NCI-H2227 (cell line): ENCODE measurements around the gene E2F1.
"Not testable (repeated sequence)": the region's sequence is repeated elsewhere in the genome, so short reads cannot be mapped to it uniquely, and the experiment has no call there.

Experiments used
- DNase-seq: peaks from one replicate; lab custom pipeline; 2025; ENCODE audit not compliant: unreplicated experiment; lab: John Stamatoyannopoulos, UW

E2F1 gene

GRCh38 chr20:33646191-33646590 is 40.0 kb downstream of the E2F1 start:
- no peak for DNase-seq

GRCh38 chr20:33645396-33645795 is 40.8 kb downstream of the E2F1 start:
- DNase-seq = no peak

GRCh38 chr20:33645072-33645358 is 41.2 kb downstream of the E2F1 start:
- DNase-seq = no peak

DNA sequence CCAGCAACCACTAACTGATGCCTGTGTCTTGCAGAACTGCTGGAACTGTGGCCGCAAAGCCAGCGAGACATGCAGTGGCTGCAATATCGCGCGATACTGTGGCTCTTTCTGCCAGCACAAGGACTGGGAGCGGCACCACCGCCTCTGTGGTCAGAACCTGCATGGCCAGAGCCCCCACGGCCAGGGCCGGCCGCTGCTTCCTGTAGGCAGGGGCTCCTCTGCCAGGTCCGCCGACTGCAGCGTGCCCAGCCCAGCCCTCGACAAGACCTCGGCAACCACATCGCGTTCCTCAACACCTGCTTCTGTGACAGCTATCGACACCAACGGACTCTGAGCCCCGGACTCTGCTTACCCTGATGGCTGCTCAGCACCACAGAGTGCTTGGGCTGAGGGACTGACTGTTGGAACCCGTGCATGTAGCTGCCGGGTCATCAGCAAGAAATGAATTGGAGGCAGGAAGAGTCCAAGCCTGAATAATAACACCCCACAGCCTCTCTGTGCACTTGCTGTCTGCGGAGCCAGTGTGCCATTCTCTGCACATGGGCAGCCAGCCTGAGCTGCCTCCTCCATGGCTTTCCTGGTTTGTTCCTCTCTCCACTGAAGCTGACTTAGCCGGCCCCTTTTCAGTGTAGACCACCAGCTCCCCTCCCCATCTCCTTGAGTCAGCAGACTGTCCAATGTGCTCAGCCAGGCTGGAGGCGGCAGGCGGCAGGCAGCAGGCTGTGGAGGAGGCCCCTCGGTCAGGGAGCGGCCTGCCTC is 41.7 kb downstream of the E2F1 start:
- no peak for DNase-seq

- DNase-seq = no peak
Observed at GRCh38 chr20:33640287-33640686, 45.9 kb downstream of the E2F1 start.

DNA sequence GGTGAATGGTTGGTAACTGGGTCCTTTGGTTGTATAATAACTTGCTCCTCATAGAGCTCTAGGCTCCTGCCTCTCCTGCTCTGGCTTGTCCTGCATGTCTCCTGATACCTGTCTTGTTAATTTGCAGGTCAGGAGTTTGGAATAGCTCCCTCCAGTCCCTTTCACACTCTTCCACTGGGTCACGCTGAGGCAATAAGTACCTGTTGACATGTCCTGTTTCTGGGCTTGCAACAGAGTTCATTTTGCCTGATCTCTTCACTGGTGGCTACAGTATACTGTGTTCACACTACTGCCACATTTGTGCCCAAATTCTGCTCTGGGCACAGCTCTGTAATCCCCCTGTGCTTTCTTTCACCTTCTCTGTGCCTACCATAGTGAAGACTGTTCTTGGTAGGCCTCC is 49.4 kb downstream of the E2F1 start:
- DNase-seq = no peak

- peak; percentile 49 for DNase-seq
Observed at GRCh38 chr20:33635341-33635740, 50.8 kb downstream of the E2F1 start.

DNA sequence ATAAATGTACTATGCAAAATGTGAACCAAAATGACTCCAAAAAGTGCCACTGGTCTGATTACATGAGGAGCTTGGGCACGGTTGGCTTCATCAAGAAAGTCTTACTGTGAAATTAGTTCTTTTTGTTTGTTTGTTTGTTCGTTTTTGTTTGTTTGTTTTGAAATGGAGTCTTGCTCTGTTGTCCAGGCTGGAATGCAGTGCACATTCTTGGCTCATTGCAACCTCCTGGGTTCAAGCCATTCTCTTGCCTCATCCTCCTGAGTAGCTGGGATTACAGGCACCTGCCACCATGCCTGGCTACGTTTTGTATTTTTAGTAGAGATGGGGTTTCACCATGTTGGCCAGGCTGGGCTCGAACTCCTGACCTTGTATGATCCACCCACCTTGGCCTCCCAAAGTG is 54.3 kb downstream of the E2F1 start:
- DNase-seq = not testable (repeated sequence)

GRCh38 chr20:33630507-33630906 is 55.7 kb downstream of the E2F1 start:
- no peak for DNase-seq

GRCh38 chr20:33629979-33630378 is 56.2 kb downstream of the E2F1 start:
- no peak for DNase-seq

DNA sequence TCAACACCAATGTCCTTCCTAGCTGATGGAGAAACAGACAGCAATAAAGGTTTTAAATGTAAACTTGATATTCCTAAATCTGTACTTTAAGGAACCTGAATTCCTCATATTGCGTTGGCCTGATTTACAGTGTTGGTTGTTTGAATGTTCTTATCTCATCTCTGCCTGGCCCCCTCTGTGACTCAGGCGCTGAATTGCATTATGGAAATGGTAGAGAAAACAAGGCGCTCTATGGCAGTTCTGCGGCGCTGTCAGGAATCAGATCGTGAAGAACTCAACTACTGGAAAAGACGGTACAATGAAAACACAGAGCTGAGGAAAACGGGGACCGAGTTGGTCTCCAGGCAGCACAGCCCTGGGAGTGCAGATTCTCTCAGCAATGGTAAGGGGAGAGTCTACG is 56.7 kb downstream of the E2F1 start:
- no peak for DNase-seq

DNA sequence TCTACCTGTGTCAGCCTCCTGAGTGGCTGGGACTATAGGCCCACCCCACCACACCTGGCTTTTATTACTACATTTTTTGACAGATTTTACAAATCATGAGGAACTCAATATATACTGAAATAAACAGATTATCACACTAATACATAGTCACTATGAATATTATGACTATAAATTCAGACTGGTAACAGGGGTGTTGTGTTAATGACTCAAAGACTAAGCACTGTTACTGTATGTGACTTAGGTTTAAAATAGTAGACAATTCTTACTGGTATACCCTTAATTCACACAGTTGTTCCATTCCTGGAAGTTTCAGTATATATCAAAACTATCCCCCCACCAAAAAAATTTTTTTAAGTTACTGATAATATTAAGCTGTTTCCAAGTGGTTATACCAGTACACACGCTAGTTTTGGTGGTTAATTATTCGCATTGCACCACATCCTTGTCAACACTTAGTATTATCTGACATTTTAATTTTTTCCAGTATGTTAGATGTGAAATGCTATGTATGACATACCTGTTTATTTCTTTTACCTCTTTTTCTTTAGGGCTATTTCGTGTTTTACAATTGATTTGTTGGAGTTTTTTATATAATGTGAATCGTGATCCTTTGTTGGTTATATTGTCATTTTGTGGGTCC is 58.5 kb downstream of the E2F1 start:
- DNase-seq = no peak

DNA sequence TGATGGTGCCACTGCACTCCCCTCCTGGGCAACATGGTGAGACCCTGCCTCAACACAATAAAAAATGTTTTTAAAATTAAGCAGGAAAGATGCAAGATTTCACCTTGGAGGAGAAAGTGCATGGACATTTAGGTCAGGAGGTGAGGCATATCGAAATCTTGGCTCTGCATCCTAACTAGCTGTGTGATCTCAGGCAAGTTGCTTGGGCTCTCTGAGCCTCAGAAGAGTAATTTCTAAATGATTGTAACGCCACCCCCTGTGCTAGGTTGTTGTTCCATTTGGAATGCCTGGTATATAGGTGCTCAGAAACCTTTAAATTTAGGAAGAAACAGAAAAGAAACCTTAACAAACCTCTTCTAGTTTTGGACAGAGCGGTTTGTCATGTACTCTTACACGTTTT is 60.0 kb downstream of the E2F1 start:
- no peak for DNase-seq
